Activated CD8-positive, alpha-beta T cell treated with anti-CD3 and anti-CD28 coated beads for 36 hours (primary cell): ENCODE measurements around the gene EBF3. TPM values are rescaled to one million over a fixed set of nuclear protein-coding genes. Genes with fewer than 3 reads are reported as not detected.

Experiments
- ATAC-seq: fragments of 200-7000 bp; cut with Tn5 transposase; one replicate; pipeline ENCODE4 v1.10.0; 2021; ENCODE audit warnings: mild to moderate bottlenecking, moderate library complexity
- CTCF ChIA-PET: fragments of 350-600 bp; sonication (Branson Sonifier 250); formaldehyde crosslinking; loops from one replicate; lab custom pipeline; 2021; ENCODE audit warnings: antibody characterized with exemption; lab: Charles Lee
- POLR2A ChIA-PET: fragments of 350-600 bp; sonication (Branson Sonifier 250); formaldehyde crosslinking; loops from one replicate; lab custom pipeline; 2021; ENCODE audit warnings: antibody characterized with exemption; lab: Charles Lee
- DNase-seq: peaks from one replicate; pipeline ENCODE4 v3.0.0-alpha.2; 2020
- H3K27ac Mint-ChIP-seq: one replicate; pipeline ENCODE4 v1.8.0; 2021; ENCODE audit warnings: mild to moderate bottlenecking, mixed read lengths
- H3K27me3 Mint-ChIP-seq: one replicate; pipeline ENCODE4 v1.8.0; 2021; ENCODE audit warnings: mixed read lengths
- H3K36me3 Mint-ChIP-seq: one replicate; pipeline ENCODE4 v1.8.0; 2021; ENCODE audit warnings: low read depth, mixed read lengths
- H3K4me1 Mint-ChIP-seq: one replicate; pipeline ENCODE4 v1.8.0; 2021; ENCODE audit warnings: low read depth, mixed read lengths
- H3K4me3 Mint-ChIP-seq: one replicate; pipeline ENCODE4 v1.8.0; 2021; ENCODE audit warnings: mild to moderate bottlenecking, moderate library complexity, mixed read lengths
- H3K9me3 Mint-ChIP-seq: one replicate; pipeline ENCODE4 v1.8.0; 2021; ENCODE audit warnings: mixed read lengths
- intact Hi-C: fragments of 100-400 bp; cut with micrococcal nuclease; formaldehyde crosslinking; loops from one replicate; pipeline ENCODE4 v1.10.0; 2022
- total RNA-seq, 2 experiments: library from RNA; stranded (reverse); gene quantifications; one replicate each; pipeline ENCODE4 v1.2.3, GENCODE V29; 2021
- TF ChIP-seq, protein P1 (sequence below): fragments of 200-600 bp; IDR thresholded peaks from one replicate; pipeline ENCODE4 v1.8.0; 2022; ENCODE audit warnings: antibody characterized with exemption, mild to moderate bottlenecking

Gene EBF3
- total RNA-seq, 2 experiments from 2014 or later: not detected

DNA sequence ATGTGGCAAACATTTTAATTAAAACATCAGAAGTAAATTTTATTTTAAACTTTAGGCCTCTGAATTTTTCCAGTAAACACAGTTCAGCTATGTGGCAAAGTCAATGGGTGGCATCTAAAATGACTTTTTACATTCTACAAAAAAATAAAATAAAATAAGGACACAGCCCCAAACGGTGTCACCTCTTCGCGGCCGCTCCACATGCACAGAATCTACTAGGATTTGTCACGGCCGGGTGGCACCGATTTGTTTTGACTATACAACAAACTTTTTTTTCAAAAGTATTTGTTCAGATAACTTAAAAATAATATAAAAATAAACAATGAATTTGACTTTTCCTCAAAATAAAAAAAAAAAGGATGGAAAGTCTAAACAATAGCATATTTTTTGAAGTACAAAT is 127.8 kb downstream of the EBF3 start:
- Mint-ChIP-seq H3K27ac (no peak overlapping the region), H3K4me1 (no peaks in the 10 kb centered on the region), H3K9me3 (no peaks in the 10 kb centered on the region), H3K4me3 (no peak overlapping the region), H3K36me3 (no peaks in the 10 kb centered on the region), H3K27me3 (no peaks in the 10 kb centered on the region)
- TF ChIP-seq, protein P1, sequence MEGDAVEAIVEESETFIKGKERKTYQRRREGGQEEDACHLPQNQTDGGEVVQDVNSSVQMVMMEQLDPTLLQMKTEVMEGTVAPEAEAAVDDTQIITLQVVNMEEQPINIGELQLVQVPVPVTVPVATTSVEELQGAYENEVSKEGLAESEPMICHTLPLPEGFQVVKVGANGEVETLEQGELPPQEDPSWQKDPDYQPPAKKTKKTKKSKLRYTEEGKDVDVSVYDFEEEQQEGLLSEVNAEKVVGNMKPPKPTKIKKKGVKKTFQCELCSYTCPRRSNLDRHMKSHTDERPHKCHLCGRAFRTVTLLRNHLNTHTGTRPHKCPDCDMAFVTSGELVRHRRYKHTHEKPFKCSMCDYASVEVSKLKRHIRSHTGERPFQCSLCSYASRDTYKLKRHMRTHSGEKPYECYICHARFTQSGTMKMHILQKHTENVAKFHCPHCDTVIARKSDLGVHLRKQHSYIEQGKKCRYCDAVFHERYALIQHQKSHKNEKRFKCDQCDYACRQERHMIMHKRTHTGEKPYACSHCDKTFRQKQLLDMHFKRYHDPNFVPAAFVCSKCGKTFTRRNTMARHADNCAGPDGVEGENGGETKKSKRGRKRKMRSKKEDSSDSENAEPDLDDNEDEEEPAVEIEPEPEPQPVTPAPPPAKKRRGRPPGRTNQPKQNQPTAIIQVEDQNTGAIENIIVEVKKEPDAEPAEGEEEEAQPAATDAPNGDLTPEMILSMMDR: no peak
- intact Hi-C loops: no loop called here
- ChIA-PET CTCF (no interaction called here), POLR2A (no interaction called here)
- no peak for DNase-seq
- ATAC-seq: no peak

DNA sequence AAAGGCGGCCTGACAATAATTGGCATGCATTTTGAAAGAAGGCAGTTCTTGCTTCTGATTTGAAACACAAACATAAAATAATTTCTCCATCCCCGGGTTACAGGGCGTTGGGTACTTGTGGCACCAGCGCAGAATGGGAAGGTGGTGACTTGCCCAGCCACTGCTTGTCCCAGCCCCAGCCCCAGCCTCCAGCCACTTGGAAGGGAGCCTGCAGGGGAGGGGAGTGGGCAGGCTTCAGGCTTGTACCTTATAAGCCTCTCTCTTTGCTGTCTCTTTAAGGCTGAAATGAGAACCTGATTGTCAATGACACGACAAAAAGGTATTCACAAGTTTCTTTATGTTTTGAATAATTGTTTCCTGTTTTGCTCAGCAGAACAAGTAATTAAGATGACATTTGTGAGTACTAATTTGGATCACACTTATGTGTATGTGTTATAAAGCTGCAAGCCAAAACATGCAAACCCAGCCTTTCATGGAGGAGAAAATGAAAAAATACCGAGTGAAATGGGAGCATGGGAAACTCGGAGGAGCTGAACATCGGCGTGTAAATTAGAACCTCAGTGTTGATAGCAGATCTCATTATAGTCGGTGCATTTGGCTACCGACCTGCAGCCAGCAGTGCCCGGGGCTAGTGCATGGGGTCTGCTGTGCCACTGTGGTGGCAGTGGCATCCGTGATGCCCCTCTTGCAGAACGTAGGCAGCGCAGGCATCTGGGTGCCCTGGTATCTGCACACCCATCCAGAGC is 129.9 kb downstream of the EBF3 start:
- Mint-ChIP-seq H3K4me1 (no peaks in the 10 kb centered on the region), H3K36me3 (no peaks in the 10 kb centered on the region), H3K27ac (no peak overlapping the region), H3K27me3 (no peaks in the 10 kb centered on the region), H3K4me3 (no peak overlapping the region), H3K9me3 (no peaks in the 10 kb centered on the region)
- ChIA-PET CTCF (no interaction called here), POLR2A (no interaction called here)
- no peak for ATAC-seq
- intact Hi-C loops: no loop called here
- TF ChIP-seq, protein P1: no peak
- no peak for DNase-seq

DNA sequence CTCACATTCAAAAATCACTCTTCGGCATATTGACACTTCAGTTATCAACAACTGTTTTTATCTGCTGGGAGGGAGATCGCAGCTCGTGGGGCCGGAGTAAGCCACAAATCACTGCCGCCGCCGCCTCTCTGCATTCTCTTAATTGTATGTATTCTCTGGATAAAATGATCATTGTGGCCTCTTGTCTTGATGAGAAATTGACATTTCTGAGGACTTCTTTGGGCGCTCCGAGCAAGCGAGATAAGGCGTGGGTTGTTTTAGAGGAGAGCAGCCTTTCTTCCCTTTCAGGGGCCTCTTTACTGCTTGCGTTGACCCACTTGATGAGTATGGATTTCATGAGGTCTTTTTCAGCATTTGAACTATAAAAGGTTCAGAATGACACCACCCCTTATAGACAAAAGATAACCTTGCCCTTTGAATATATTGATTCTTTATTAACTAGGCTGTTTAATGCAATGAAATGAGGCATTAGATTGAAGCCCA is 130.6 kb downstream of the EBF3 start:
- no peaks in the 10 kb centered on the region for H3K9me3 Mint-ChIP-seq
- H3K4me1 Mint-ChIP-seq: no peaks in the 10 kb centered on the region
- no peaks in the 10 kb centered on the region for H3K36me3 Mint-ChIP-seq
- intact Hi-C loops: no loop called here
- POLR2A ChIA-PET: no interaction called here
- H3K4me3 Mint-ChIP-seq: no peak overlapping the region
- TF ChIP-seq, protein P1: no peak
- DNase-seq: no peak
- CTCF ChIA-PET: no interaction called here
- ATAC-seq: no peak
- no peaks in the 10 kb centered on the region for H3K27me3 Mint-ChIP-seq
- H3K27ac Mint-ChIP-seq: no peak overlapping the region

DNA sequence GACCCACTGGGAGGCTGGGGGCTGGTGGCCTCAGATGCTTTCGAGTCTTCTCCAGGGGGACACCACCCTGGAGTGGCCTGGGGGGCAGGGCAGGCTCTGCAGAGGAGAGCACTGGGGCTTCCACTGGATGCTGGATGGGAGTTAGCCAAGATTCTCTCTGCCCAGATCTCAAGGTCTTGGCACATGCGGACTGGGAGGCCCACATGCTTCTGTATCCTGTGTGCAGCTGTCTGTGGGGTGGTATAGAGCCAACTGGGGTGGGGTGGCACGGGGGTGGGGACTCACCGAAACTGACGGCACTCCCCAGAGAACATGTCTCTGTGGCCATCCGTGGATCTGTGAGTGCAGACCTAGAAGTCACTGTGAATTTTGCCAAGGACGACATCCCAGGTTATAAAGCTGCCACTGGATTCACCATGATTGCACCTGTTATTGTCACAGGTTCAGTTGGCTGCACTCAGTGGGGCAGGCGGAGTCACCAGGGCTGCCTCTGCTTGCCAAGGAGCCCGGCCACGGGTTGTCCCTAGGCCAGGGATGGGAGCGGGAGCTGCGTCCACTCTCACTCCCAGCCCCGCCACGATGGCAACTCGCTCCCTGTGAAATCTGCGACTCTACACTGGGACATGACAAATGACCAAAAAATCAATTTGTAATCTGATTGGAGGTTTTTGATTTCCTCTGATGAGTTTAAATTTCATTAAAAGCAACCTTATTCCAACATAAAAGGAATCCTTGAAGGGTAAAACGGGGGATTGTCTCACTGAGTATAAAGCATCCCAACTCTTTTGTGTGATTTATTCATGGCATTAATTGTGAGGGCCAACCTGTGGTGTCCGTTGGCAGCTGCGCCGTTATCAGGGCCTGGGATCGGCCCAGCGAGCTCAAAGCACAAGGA is 131.3 kb downstream of the EBF3 start:
- ChIA-PET POLR2A (no interaction called here), CTCF (no interaction called here)
- no peak for DNase-seq
- Mint-ChIP-seq H3K4me3 (no peak overlapping the region), H3K9me3 (no peaks in the 10 kb centered on the region), H3K4me1 (no peaks in the 10 kb centered on the region), H3K27ac (no peak overlapping the region), H3K27me3 (no peaks in the 10 kb centered on the region), H3K36me3 (no peaks in the 10 kb centered on the region)
- no peak for ATAC-seq
- TF ChIP-seq, protein P1: no peak
- intact Hi-C loops: no loop called here

DNA sequence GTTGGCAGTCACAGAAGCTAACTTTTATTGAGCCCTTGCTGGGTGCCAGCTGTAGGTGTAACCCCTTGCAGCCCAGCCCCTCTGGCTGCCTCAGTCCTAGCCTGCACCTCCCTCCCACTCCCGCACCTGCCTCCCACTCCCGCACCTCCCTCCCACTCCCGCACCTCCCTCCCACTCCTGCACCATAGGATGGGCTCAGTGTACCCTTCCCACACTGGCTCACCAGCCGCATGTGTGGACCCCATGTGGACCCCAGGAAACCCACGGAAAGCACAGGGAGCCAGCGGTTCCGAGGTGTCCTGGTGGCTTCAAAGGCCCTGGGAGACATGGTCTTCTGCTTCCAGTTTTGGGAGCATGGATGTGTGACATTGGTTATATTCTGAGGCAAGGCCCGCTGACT is 132.9 kb downstream of the EBF3 start:
- POLR2A ChIA-PET: no interaction called here
- Mint-ChIP-seq H3K27me3 (no peaks in the 10 kb centered on the region), H3K36me3 (no peaks in the 10 kb centered on the region), H3K9me3 (no peaks in the 10 kb centered on the region), H3K4me3 (no peak overlapping the region), H3K27ac (no peak overlapping the region), H3K4me1 (no peaks in the 10 kb centered on the region)
- no peak for ATAC-seq
- no peak for DNase-seq
- TF ChIP-seq, protein P1: no peak
- CTCF ChIA-PET: no interaction called here
- intact Hi-C loops: no loop called here
